SK-N-SH treated with all-trans-retinoic acid at 6 μM for 48 hours (cell line): ENCODE results near the gene TRIM2.

Experiments
- GLIS3 ChIP-seq: fragments of 250-450 bp; sonication (Bioruptor Pico); IDR thresholded peaks from 2 replicates; pipeline ENCODE4 v1.5.0; 2020; ENCODE audit warnings: mild to moderate bottlenecking, moderate library complexity
- POU6F1 ChIP-seq: fragments of 250-450 bp; sonication (Bioruptor Pico); IDR thresholded peaks from 2 replicates; pipeline ENCODE4 v1.8.0; 2021; ENCODE audit warnings: low read depth, mild to moderate bottlenecking, moderate library complexity, borderline replicate concordance
- PPARA ChIP-seq: fragments of 250-450 bp; sonication (Bioruptor Pico); IDR thresholded peaks from 2 replicates; pipeline ENCODE4 v1.5.0; 2020; ENCODE audit warnings: mild to moderate bottlenecking, borderline replicate concordance
- RARB ChIP-seq: fragments of 250-450 bp; sonication (Bioruptor Pico); IDR thresholded peaks from 2 replicates; pipeline ENCODE4 v1.8.0; 2021; ENCODE audit warnings: mild to moderate bottlenecking, moderate library complexity
- TOX ChIP-seq: fragments of 250-450 bp; sonication (Bioruptor Pico); IDR thresholded peaks from 2 replicates; pipeline ENCODE4 v1.8.0; 2021; ENCODE audit warnings: mild to moderate bottlenecking, moderate library complexity, borderline replicate concordance
- ZFP3 ChIP-seq: fragments of 250-450 bp; sonication (Bioruptor Pico); IDR thresholded peaks from 2 replicates; pipeline ENCODE4 v1.5.0; 2020; ENCODE audit warnings: mild to moderate bottlenecking, moderate library complexity
- ZFP30 ChIP-seq: fragments of 450-650 bp; formaldehyde crosslinking; IDR thresholded peaks from 2 replicates; pipeline ENCODE4 v1.5.0; 2022; ENCODE audit warnings: mild to moderate bottlenecking, moderate library complexity
- ZNF70 ChIP-seq: fragments of 450-650 bp; formaldehyde crosslinking; IDR thresholded peaks from 2 replicates; pipeline ENCODE4 v1.5.0; 2020; ENCODE audit warnings: mild to moderate bottlenecking, moderate library complexity

- TF ChIP-seq ZFP3 (CRISPR knock-in tag) (no peak), TOX (CRISPR knock-in tag) (no peak), ZFP30 (CRISPR knock-in tag) (no peak), RARB (no peak), GLIS3 (CRISPR knock-in tag) (no peak), ZNF70 (no peak), PPARA (no peak), POU6F1 (CRISPR knock-in tag) (no peak)
Observed at GRCh38 chr4:153252122-153252521, 47.9 kb downstream of the TRIM2 start.
